Measurements from ENCODE around the gene MYBPC3.

Gene MYBPC3

GRCh38 chr11:47395223-47396048 is 42.9 kb upstream of the MYBPC3 start:
- H3K4me3 ChIP-seq (ENCODE audit: low read depth, low read length): no peak overlapping the region
- TF ChIP-seq CTCF (IDR thresholded peaks at IDR 0.05; ENCODE audit: low read depth, low read length): no peak

- TF ChIP-seq CTCF (IDR thresholded peaks at IDR 0.05; ENCODE audit: low read depth, low read length): no peak
- no peak overlapping the region for H3K4me3 ChIP-seq (ENCODE audit: low read depth, low read length)
These were observed 42.1 kb upstream of the MYBPC3 start for GRCh38 chr11:47394322-47395222.

GRCh38 chr11:47394050-47394321 is 41.5 kb upstream of the MYBPC3 start:
- TF ChIP-seq CTCF (IDR thresholded peaks at IDR 0.05; ENCODE audit: low read depth, low read length): no peak
- no peak overlapping the region for H3K4me3 ChIP-seq (ENCODE audit: low read depth, low read length)

- H3K4me3 ChIP-seq (ENCODE audit: low read depth, low read length): no peak overlapping the region
- TF ChIP-seq CTCF (IDR thresholded peaks at IDR 0.05; ENCODE audit: low read depth, low read length): no peak
These were observed 40.9 kb upstream of the MYBPC3 start for GRCh38 chr11:47393163-47394049.

GRCh38 chr11:47392546-47393162 is 40.2 kb upstream of the MYBPC3 start:
- no peak overlapping the region for H3K4me3 ChIP-seq (ENCODE audit: low read depth, low read length)
- no peak for TF ChIP-seq CTCF (IDR thresholded peaks at IDR 0.05; ENCODE audit: low read depth, low read length)

GRCh38 chr11:47391711-47392432 is 39.4 kb upstream of the MYBPC3 start:
- TF ChIP-seq CTCF (IDR thresholded peaks at IDR 0.05; ENCODE audit: low read depth, low read length): no peak
- H3K4me3 ChIP-seq (ENCODE audit: low read depth, low read length): no peak overlapping the region
